Germinal center (tissue), 1 donor: ENCODE measurements around the gene ZACN.
"Not testable (repeated sequence)": the region's sequence is repeated elsewhere in the genome, so short reads cannot be mapped to it uniquely, and the experiment has no call there.

ENCODE experiments used
- DNase-seq: peaks from one replicate; pipeline ENCODE4 v3.0.0; 2012; ENCODE audit warnings: mixed read lengths, low spot score

ZACN gene

DNA sequence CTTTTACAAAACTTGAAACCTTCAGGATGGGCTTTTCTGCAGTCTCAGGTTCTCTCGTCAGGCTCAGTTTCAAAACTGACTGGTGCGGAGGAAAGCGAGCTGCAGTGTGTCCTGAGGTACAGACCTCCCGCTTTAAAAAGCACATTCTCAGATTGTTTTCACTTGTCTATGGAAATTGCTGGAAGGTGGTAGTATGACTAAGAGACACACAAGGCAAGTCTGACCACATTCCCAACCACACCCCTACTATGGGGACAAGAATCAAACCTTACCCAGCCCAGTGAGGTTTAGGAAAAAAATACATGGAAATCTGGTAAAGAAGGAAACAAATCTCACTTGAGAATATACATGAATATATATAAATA is 24.9 kb upstream of the ZACN start:
- no peak for DNase-seq

DNA sequence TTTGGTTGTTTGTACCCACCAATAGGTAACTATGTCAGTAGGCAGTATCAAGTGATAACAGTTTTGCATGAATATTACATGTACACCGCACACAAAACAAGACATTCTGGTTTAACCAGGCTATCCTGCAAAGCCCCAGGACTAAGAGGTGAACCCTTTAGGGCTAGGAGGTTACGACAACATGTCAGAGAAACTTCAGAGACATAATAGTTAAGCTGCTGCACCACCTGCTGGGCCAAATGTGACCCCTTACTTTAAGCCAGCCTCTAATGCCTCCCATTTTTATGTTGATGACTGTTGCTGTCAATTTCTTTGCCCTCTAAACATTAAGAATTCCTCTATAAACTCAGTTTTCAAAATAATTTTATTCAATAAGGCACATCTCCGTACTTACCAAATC is 22.1 kb upstream of the ZACN start:
- DNase-seq: no peak

DNA sequence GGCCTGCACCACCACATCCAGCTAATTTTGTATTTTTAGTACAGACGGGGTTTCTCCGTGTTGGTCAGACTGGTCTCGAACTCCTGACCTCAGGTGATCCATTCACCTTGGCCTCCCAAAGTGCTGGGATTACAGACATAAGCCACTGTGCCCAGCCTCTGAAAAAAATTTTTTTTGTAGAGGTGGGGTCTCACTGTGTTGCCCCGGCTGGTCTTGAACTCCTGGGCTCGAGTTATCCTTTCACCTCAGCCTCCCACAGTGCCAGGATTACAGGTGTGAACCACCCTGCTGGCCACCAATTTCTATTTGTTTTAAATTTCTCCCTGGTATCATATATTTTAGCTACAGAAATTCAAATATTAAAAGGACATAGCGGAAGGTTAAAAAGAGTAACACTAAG is 20.7 kb upstream of the ZACN start:
- not testable (repeated sequence) for DNase-seq

DNA sequence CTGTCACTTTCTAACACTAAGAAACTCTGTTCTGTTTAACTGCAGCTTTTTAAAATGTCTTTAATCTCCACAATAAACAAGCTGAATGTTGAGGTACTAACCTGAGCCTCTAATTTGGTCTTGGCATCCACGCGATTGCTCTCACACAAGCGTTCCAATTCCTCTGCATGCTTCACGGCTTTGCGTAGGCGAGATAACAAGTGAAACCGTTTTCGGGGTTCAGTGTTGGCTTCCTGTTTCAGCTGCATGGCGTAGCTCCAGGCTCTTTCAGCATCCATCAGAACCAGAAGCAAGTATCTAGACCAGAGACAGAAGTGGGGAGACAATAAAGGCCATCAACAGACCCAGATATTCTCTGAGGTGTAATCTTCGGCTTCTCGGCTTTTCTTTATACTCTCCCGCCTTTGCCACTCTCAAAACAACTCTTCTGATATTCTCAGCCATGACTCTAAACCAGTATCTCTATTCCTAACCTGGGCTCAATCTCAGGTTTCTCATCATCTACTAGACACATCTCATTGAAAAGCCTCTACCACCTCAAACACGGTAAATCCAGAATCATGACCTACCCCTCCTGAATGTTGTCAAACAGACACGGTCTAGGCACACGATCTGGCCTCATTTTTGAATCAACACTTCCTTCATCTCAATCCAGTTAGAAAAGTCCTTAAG is 15.0 kb upstream of the ZACN start:
- DNase-seq: peak; percentile 38

DNA sequence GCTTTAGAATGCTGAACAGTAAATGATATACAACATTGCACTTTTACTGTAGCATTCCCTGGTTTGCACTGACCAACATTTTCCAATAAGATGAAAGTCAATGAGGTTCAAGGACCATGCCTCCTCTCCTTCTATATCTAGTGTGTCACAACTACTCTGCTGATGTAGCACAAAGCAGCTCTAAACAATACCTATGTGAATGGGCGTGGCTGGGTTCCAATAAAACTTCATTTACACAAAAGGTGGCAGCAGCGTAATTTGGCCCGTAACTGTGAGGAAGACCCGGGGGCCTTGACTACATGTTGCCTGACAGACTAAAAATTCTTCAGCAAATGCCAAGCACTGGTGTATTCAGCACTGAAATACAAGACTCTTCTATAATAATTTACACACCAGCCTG is 13.2 kb upstream of the ZACN start:
- DNase-seq: no peak

DNA sequence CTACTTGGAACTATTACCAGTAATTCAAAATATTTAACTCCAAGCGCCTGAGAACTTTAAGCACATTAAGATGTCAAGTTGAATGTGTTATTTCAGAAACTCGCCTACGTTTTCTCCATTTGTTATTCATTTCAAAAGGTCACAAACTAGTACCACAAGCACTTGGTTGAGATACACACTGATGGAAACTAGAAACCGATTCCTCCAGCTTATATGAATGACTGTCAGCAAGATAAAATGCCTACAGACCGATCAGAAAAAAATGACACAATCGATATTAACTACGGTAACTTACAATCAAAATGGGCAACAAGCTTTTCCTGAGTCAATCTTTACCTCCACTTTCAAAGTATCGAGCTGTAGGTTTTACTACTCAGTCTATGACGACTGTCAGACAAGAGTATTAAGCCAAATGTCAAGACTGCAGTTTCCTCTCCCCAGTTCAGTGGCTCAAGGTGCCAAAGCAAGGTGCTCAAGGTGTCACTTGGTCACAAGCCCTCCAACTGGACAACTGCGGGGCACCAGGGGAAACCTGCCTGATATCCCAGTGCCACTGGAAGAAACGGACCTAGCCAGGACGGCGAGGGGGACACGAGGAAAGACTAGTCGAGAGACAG is 7.3 kb upstream of the ZACN start:
- no peak for DNase-seq

DNA sequence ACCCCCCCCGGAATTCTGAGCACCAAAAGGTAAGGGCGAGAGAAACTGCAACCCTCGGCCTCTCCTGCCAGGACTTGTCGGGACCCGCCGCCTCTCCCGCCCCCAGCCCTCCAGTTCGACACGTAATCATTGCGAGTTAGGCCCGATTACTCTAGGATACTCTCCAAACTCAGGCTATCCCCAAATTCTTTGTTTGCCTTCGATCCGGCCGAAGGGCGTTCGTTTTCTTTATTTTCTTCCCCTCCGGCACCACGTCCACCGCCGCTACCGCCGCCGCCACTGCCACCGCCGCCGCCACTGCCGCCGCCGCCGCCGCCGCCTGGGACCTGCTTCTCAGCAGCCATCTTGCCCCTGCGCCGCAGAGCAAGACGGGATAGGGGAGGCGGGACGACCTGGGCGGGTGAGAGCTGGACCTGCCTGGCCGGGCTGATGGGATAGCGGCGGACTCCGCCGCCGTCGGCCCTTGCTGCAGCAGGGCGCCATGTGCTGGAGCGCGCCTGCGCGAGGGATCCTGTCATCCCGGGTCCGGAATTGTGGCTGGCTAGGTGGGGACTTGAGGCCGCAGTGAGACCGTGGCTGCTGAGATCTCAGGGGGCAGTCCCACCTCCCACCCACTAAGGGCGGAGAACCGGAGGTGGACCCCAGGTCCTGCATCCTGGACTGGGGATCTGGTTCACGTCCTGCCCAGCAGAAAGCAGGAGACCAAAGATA is 6.7 kb upstream of the ZACN start, which contains the start of gene SRP68:
SRP68 (minus strand) TSS at position 370 of the 711 bp plus-strand sequence; CDS start at position 344, 26 bp downstream.
- DNase-seq: peak; percentile 83

DNA sequence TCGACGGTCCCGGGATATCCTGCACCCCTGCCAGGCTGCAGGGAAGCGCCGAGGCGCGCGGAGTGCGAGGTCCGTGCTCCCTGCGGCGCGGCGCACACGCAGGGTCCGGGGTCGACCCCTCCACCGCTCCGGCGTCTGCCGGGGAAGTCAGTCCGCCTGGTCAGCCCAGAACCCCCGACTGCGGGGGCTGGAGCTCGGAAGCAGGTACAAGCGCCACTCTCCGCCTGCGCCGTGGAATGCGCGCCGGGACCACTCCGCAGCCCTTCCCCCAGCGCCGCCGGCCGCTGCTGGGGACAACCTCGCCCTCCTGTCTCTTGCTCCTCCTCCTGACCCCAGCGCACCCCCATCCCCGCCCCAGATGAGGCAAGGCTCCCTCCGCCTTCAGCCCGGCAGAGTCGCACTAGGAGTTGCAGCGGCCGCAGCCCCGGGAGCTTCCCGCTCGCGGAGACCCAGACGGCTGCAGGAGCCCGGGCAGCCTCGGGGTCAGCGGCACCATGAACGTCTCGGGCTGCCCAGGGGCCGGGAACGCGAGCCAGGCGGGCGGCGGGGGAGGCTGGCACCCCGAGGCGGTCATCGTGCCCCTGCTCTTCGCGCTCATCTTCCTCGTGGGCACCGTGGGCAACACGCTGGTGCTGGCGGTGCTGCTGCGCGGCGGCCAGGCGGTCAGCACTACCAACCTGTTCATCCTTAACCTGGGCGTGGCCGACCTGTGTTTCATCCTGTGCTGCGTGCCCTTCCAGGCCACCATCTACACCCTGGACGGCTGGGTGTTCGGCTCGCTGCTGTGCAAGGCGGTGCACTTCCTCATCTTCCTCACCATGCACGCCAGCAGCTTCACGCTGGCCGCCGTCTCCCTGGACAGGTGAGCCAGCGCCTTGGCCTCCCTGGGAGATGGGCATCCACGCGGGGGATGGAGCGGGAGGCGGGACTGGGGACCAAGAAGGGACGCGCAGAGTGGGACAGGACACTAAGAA is 4.3 kb upstream of the ZACN start, which contains the start of gene GALR2:
GALR2 (plus strand) TSS at position 392 of the 974 bp plus-strand sequence; CDS start at position 495, 103 bp downstream.
- no peak for DNase-seq

DNA sequence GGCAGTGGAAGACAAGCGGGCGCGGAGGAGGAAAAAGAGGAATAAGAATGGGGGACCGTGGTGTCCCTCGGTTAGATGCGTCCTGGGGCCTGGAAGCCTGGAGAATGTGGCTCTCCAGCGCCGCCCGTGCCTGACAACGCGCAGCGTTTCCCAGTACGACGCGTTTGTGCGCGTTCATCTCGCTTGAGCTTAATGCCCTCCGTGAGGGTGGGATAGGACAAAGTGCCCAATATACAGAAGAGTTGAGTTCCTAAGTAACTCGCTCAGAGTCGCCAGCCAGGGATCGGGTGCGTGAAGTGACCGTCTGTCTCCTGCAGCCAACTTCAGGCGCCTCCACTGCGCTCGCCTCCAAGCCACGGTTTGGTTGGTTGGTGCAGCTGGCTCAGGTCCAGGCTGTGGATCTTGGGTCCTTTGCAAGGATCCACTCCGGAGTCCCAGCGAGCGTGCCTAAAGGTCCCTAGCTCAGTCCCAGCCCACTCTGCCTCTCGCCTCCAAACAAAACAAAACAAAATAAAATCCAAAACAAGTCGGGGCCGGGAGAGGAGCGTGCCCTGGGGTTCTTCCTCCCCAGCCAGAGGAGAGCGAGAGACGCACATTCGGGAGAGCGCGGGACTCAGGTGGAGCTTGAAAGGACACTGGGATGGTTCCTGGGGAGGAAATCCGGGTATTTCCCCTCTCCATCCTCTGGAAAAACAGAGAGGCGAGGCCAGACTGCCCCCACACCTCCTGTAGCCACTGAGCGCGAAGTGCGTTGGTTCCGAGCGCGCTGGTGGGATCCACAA is 3.4 kb upstream of the ZACN start:
- no peak for DNase-seq

DNA sequence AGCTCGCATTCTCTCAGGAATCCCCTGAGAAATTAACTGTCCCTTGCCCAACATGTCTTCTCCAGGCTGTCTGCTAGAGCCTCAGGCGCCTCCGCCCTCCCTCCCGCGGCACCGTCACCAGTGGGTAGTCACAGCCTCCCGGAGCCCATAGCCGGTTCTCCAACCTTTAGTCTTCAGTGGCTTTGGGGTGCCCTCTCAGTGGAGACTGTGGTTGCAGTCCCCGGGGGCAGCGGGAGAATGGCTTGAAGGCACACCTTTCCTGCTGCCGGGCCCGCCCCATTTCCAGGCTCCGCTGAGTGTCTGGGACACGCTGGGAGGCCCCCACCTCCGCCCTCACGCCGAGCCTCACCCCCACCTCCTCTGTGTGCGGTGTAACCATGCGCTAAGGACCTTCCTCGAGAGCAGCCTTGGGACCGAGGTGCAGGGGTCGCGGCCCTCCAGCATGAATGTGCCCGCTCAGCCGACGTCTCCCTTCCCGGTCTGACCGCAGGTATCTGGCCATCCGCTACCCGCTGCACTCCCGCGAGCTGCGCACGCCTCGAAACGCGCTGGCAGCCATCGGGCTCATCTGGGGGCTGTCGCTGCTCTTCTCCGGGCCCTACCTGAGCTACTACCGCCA is 2.7 kb upstream of the ZACN start:
- no peak for DNase-seq

DNA sequence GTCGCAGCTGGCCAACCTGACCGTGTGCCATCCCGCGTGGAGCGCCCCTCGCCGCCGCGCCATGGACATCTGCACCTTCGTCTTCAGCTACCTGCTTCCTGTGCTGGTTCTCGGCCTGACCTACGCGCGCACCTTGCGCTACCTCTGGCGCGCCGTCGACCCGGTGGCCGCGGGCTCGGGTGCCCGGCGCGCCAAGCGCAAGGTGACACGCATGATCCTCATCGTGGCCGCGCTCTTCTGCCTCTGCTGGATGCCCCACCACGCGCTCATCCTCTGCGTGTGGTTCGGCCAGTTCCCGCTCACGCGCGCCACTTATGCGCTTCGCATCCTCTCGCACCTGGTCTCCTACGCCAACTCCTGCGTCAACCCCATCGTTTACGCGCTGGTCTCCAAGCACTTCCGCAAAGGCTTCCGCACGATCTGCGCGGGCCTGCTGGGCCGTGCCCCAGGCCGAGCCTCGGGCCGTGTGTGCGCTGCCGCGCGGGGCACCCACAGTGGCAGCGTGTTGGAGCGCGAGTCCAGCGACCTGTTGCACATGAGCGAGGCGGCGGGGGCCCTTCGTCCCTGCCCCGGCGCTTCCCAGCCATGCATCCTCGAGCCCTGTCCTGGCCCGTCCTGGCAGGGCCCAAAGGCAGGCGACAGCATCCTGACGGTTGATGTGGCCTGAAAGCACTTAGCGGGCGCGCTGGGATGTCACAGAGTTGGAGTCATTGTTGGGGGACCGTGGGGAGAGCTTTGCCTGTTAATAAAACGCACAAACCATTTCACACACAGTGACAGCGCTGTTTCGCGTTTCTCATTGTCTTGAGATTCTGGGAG is 2.0 kb upstream of the ZACN start:
- peak; percentile 59 for DNase-seq

DNA sequence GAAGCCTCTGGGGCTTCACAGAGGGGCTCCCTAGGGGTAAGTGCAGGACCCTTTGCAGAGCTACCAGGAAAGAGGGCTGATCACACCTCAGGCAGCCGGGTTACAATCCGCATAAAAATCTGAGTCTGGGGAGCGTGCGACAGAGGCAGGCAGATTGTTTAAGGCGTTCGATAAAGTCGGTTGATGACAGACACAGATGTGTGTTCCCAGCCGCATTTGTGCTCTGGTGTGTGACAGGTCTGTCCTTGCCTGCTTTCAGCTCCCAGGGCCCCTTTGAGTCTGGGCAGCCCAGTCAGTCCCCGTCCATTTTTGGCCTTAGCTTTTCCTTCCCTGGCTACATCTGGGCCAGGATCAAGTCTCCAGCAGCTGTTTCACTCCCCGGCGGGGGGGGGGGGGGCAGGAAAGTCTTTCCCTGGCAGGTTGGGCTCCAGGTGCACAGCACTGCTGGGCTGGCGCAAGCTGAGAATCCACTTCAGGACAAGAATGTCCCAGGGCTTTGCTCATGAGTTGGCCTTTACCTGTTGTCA is 1.3 kb upstream of the ZACN start:
- DNase-seq: peak; percentile 24

DNA sequence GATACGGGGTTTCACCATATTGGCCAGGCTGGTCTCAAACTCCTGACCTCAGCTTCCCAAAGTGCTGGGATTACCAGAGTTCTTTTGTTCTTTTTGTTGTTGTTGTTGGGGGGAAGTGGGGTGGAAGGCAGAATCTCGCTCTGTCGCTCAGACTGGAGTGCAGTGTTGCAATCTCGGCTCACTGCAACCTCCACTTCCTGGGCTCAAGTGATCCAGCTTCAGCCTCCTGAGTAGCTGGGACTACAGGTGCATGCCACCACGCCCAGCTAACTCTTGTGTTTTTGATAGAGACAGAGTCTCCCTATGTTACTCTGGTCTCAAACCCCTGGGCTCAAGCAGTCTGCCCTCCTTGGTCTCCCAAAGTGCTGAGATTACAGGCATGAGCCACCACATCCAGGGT is 612 bp upstream of the ZACN start:
- not testable (repeated sequence) for DNase-seq

DNA sequence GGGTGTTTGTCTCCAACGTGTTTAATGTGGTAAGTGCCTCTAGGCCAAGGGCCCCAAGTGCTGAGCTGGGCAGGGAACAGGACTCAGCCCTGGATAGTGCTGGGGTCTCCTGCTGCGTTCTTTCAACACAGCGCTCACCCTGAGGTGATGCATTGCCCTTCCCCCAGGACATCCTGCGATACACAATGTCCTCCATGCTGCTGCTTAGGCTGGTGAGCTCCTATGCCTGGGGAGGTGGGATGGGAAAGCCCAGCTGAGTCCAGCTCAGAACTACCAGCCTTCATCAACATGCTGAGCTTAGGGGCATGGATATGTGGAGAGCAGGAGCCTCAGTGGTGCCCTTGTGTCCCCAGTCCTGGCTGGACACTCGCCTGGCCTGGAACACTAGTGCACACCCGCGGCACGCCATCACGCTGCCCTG is 563 bp downstream of the ZACN start:
- no peak for DNase-seq

DNA sequence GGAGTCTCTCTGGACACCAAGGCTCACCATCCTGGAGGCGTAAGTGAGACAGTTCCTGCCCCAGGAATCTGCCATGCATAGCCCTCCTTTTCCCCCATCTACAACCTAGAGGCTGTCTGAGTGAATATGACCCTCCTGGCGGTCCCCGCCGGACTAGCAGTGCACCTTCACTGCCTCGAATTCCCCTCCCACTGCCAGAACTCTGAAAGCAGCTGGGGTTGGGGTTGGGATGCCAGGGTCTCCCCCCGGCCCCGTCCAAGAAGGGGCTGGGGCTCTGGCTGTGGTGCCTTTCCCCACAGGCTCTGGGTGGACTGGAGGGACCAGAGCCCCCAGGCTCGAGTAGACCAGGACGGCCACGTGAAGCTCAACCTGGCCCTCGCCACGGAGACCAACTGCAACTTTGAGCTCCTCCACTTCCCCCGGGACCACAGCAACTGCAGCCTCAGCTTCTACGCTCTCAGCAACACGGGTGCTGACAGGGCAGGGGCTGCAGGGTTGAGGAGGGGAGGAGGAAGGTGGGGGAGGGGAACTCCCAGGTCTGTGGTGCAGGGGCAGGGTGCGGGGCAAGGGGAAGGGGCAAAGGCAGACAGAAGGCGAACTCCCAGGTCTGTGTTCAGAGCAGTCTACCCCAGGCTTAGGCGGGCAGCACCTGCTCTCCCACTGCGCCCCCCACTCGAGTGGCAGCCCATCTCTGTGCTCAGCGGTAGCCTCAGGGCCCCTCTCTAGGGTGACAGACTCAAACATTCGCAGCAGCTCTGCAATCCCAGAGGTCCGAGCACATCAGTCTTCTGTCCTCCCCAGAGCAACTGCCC is 1.2 kb downstream of the ZACN start:
- DNase-seq: peak; percentile 36

DNA sequence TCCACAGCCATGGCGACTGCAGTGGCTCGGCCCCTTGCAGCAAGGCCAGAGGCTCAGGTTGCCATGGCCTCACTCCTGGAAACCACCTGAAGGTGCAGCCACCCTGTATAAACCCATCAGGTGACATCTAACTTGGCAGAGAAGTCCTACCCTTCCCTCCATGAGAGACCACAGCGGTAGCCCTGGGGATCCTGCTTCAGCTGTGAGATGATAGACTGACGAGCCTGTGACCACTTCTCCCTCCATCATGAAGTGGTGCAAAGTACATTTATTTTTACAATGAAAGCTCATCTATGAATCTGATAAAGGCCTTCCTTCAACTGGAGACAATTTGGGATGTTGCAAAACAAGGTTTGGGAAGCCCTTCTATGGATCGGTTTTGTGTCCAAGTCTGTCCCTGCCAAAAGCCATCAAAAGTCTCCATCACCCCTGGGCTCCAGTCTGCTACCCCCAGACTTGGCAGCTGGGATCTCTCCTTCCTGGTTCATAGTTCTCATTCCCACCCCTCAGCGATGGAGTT is 1.8 kb downstream of the ZACN start:
- DNase-seq: no peak

DNA sequence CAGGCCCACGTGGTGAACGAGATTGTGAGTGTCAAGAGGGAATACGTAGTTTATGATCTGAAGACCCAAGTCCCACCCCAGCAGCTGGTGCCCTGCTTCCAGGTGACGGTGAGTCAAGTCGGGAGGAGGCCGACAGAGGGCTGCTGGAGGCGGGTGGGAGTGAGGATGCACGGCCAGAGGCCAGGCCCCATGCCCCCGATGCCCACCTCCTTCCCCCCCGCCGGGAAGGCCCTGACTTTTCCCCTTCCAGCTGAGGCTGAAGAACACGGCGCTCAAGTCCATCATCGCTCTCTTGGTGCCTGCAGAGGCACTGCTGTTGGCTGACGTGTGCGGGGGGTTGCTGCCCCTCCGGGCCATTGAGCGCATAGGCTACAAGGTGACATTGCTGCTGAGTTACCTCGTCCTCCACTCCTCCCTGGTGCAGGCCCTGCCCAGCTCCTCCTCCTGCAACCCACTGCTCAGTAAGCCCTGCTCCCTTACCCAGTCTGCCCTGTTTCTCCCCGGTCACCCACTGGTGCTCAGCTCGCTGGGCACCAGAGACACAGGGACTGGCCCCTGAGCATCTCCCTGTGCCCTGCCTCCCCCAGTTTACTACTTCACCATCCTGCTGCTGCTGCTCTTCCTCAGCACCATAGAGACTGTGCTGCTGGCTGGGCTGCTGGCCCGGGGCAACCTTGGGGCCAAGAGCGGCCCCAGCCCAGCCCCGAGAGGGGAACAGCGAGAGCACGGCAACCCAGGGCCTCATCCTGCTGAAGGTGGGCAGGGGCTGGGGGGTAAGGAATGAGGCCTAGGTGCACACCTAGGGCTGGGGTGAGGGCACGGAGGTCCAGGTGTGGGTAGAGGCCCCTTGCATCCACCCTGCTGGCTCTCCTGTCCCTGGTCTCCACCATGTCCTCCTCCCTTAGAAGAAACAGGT is 2.6 kb downstream of the ZACN start:
- no peak for DNase-seq
